ENCODE results near the gene UTP4. TPM values are rescaled to one million over a fixed set of nuclear protein-coding genes. Genes with fewer than 3 reads are reported as not detected.

UTP4 gene
- polyA plus RNA-seq, 4 donors, result 6.3 to 25.7 (median 19.1) TPM

DNA sequence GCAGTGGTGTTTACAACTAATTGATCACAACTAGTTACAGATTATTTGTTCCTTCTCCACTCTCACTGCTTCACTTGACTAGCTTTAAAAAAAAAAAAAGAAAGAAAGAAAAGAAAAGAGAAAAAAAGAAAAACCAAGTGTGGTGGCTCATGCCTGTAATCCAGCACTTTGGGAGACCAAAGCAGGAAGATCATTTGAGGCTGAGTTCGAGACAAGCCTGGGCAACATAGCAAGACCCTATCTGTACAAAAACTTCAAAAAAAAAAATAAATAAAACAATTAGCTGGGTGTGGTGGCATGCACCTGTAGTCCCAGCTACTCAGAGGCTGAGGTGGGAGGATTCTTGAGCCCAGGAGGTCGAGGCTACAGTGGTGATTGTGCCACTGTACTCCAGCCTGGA is 58.7 kb downstream of the UTP4 start:
- Histone ChIP-seq H3K27me3 (ENCODE audit: control insufficient read depth in 3 of 3, insufficient read depth in 3 of 3, low read length in 3 of 3) (no peaks in the 10 kb centered on the region), H3K27ac (ENCODE audit: low read depth in 1 of 3, low read length in 2 of 3) (no peak overlapping the region), H3K4me3 (ENCODE audit: low read depth in 1 of 3, low read length in 3 of 3) (no peak overlapping the region), H3K9me3 (ENCODE audit: control insufficient read depth in 2 of 2, insufficient read depth in 1 of 2, low read depth in 1 of 2, low read length in 1 of 2) (no peaks in the 10 kb centered on the region), H3K4me1 (ENCODE audit: control insufficient read depth in 3 of 3, insufficient read depth in 2 of 3, low read depth in 1 of 3, low read length in 2 of 3) (peaks cover 0 to 11% (median 3%) of the 10 kb centered on the region in 3 donors), H3K36me3 (ENCODE audit: control insufficient read depth in 3 of 3, insufficient read depth in 2 of 3, low read depth in 1 of 3, low read length in 3 of 3) (no peaks in the 10 kb centered on the region)
- DNase-seq (no peak), FAIRE-seq (no peak)
- WGBS, 3 donors, result 93 to 98% (median 95%) methylated on average over 2 of the region's 2 CpGs

DNA sequence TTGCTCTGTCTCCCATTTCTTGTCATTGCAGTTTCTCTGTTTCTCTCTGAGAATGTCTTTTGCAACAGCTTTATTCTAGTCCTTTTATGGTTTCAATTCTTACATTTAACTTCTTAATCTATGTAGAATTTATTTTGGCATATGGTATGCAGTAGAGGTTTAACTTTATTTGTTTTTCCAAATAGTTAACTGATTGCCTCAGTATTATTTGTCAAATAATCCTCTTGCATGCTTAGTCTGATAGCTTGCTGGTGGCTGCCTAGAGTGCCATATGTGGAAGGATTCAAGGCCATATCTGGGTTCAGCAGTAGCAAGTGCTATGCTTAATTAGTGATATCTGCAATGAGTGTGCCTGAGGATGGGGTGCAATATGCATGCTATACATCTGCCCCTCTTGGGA is 61.4 kb downstream of the UTP4 start:
- Histone ChIP-seq H3K9me3 (ENCODE audit: control insufficient read depth in 2 of 2, insufficient read depth in 1 of 2, low read depth in 1 of 2, low read length in 1 of 2) (no peaks in the 10 kb centered on the region), H3K36me3 (ENCODE audit: control insufficient read depth in 3 of 3, insufficient read depth in 2 of 3, low read depth in 1 of 3, low read length in 3 of 3) (no peaks in the 10 kb centered on the region), H3K27ac (ENCODE audit: low read depth in 1 of 3, low read length in 2 of 3) (no peak overlapping the region), H3K4me3 (ENCODE audit: low read depth in 1 of 3, low read length in 3 of 3) (no peak overlapping the region), H3K4me1 (ENCODE audit: control insufficient read depth in 3 of 3, insufficient read depth in 2 of 3, low read depth in 1 of 3, low read length in 2 of 3) (peaks cover 0 to 11% (median under 1%) of the 10 kb centered on the region in 3 donors), H3K27me3 (ENCODE audit: control insufficient read depth in 3 of 3, insufficient read depth in 3 of 3, low read length in 3 of 3) (no peaks in the 10 kb centered on the region)
- no peak for DNase-seq
- no peak for FAIRE-seq

DNA sequence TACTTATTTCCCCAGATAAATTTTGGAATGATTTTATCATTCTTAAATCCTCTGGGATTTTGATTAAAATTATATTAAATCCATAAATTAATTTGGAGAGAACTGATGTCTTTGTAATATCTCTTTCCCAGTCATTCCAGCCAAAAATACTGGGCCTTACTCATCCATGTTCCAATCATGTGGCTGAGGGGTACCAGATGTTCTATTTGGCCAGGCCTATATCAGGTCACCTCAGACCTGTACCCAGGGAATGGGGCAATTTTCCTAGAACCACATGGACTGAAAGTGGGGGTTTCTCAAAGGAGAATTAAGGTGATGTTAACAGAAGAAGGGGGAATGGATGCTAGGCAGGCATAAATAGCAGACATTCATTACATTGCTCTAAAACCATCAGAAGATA is 62.0 kb downstream of the UTP4 start:
- no peak for FAIRE-seq
- DNase-seq, result no peak

DNA sequence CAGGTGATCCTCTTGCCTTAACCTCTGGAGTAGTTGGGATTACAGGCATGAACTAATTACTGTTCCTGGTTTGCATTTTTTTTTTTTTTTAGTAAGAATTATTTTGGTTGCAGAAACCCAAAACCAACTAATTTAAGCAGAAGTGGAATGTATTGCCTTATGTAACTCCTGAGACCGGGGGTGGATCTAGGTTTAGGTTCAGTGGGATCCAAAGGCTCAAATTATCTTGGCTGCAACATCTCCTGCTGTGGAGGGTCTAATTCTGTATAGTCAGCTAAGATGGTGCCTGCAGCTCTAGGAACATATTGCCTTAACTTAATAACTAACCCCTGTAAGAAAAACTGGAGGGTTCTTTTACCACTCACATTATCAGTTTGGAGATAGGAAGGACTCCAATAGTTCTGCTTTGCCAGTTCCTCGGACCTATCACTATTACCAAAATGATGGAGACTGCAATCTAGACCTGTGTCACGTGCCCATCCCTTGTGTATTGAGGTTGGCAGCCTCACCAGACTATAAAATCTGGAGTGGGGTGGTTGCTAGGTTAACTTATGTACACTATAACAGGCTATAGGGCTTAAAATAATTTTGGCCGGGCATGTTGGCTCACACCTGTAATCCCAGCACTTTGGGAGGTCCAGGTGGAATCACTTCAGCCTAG is 63.0 kb downstream of the UTP4 start:
- WGBS, 3 donors, result 68 to 83% (median 71%) methylated on average over 4 of the region's 4 CpGs
- no peaks in the 10 kb centered on the region for H3K9me3 ChIP-seq (ENCODE audit: control insufficient read depth in 2 of 2, insufficient read depth in 1 of 2, low read depth in 1 of 2, low read length in 1 of 2)
- no peak overlapping the region for H3K4me3 ChIP-seq (ENCODE audit: low read depth in 1 of 3, low read length in 3 of 3)
- DNase-seq (no peak), FAIRE-seq (no peak)
- H3K27me3 ChIP-seq (ENCODE audit: control insufficient read depth in 3 of 3, insufficient read depth in 3 of 3, low read length in 3 of 3), result no peaks in the 10 kb centered on the region
- H3K4me1 ChIP-seq (ENCODE audit: control insufficient read depth in 3 of 3, insufficient read depth in 2 of 3, low read depth in 1 of 3, low read length in 2 of 3), result peaks cover 0 to 11% (median 0%) of the 10 kb centered on the region in 3 donors
- no peaks in the 10 kb centered on the region for H3K36me3 ChIP-seq (ENCODE audit: control insufficient read depth in 3 of 3, insufficient read depth in 2 of 3, low read depth in 1 of 3, low read length in 3 of 3)
- H3K27ac ChIP-seq (ENCODE audit: low read depth in 1 of 3, low read length in 2 of 3), result no peak overlapping the region

More for the DNA sequence above, 62.0 kb downstream of the UTP4 start:
- Histone ChIP-seq H3K36me3 (ENCODE audit: control insufficient read depth in 3 of 3, insufficient read depth in 2 of 3, low read depth in 1 of 3, low read length in 3 of 3) (no peaks in the 10 kb centered on the region), H3K4me1 (ENCODE audit: control insufficient read depth in 3 of 3, insufficient read depth in 2 of 3, low read depth in 1 of 3, low read length in 2 of 3) (peaks cover 0 to 11% (median 0%) of the 10 kb centered on the region in 3 donors), H3K9me3 (ENCODE audit: control insufficient read depth in 2 of 2, insufficient read depth in 1 of 2, low read depth in 1 of 2, low read length in 1 of 2) (no peaks in the 10 kb centered on the region), H3K27me3 (ENCODE audit: control insufficient read depth in 3 of 3, insufficient read depth in 3 of 3, low read length in 3 of 3) (no peaks in the 10 kb centered on the region), H3K4me3 (ENCODE audit: low read depth in 1 of 3, low read length in 3 of 3) (no peak overlapping the region), H3K27ac (ENCODE audit: low read depth in 1 of 3, low read length in 2 of 3) (no peak overlapping the region)

DNA sequence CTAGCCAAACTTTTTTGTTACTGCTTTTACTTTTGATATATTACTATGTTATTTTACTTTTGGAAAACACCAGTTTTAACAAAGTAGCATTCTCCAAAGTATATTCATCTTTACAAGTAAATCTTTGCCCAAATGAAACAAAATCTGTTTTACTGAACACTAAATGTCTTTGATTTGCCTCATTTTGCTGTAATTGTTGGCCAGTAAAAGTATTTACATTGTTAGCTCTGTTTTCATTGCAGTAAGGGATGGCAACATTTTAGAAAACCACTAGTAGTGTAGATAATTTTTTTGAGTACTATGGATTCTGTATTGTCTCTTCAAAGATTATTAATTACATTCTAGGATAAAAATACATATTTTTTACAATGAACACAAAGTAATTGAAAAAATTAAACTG is 65.1 kb downstream of the UTP4 start:
- H3K4me1 ChIP-seq (ENCODE audit: control insufficient read depth in 3 of 3, insufficient read depth in 2 of 3, low read depth in 1 of 3, low read length in 2 of 3), result peaks cover 0 to 6% (median 0%) of the 10 kb centered on the region in 3 donors
- H3K4me3 ChIP-seq (ENCODE audit: low read depth in 1 of 3, low read length in 3 of 3), result no peak overlapping the region
- no peaks in the 10 kb centered on the region for H3K9me3 ChIP-seq (ENCODE audit: control insufficient read depth in 2 of 2, insufficient read depth in 1 of 2, low read depth in 1 of 2, low read length in 1 of 2)
- H3K27me3 ChIP-seq (ENCODE audit: control insufficient read depth in 3 of 3, insufficient read depth in 3 of 3, low read length in 3 of 3), result no peaks in the 10 kb centered on the region
- H3K27ac ChIP-seq (ENCODE audit: low read depth in 1 of 3, low read length in 2 of 3), result no peak overlapping the region
- DNase-seq (no peak), FAIRE-seq (no peak)
- H3K36me3 ChIP-seq (ENCODE audit: control insufficient read depth in 3 of 3, insufficient read depth in 2 of 3, low read depth in 1 of 3, low read length in 3 of 3), result no peaks in the 10 kb centered on the region

DNA sequence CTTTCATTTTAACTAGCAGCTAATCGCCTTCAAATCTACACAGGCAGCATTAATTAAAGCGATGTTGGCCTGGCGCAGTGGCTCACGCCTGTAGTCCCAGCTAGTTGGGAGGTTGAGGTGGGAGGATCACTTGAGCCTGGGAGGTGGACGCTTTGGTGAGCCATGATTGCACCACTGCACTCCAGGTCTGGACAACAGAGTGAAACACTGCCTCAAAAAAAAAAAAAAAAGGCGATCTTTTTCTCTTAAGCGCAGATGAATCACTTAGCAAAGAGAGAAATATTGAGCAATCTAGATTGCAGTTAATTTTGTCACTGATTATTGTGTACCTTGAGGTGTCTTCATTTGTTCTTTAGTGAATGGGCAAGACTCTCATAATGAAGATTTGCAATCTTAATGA is 66.9 kb downstream of the UTP4 start:
- no peak overlapping the region for H3K4me3 ChIP-seq (ENCODE audit: low read depth in 1 of 3, low read length in 3 of 3)
- peaks cover 0 to 6% (median 0%) of the 10 kb centered on the region in 3 donors for H3K4me1 ChIP-seq (ENCODE audit: control insufficient read depth in 3 of 3, insufficient read depth in 2 of 3, low read depth in 1 of 3, low read length in 2 of 3)
- H3K9me3 ChIP-seq (ENCODE audit: control insufficient read depth in 2 of 2, insufficient read depth in 1 of 2, low read depth in 1 of 2, low read length in 1 of 2), result no peaks in the 10 kb centered on the region
- H3K27ac ChIP-seq (ENCODE audit: low read depth in 1 of 3, low read length in 2 of 3), result no peak overlapping the region
- no peak for DNase-seq
- 92 to 97% (median 96%) methylated on average over 7 of the region's 7 CpGs for WGBS, 3 donors
- FAIRE-seq, result no peak
- no peaks in the 10 kb centered on the region for H3K36me3 ChIP-seq (ENCODE audit: control insufficient read depth in 3 of 3, insufficient read depth in 2 of 3, low read depth in 1 of 3, low read length in 3 of 3)
- H3K27me3 ChIP-seq (ENCODE audit: control insufficient read depth in 3 of 3, insufficient read depth in 3 of 3, low read length in 3 of 3), result no peaks in the 10 kb centered on the region

DNA sequence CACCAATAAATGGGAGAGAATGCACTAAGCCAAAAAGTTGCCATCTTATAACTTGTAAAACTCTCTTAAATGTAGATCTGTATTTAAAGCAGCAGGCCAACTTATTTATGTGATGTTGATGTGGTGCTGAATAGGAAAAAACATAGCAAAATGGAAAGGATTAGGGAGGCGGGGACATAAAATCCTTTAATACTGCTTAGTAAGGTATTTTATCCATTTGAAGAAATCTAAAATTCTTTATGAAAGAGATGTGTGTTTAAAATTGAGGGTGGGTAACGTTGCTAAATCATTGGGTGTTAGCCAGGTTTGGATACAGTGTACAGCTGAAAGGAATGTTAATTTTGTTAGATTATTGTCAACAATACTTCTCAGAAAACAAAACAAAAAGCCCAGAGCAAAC is 68.8 kb downstream of the UTP4 start:
- DNase-seq, result no peak
- Histone ChIP-seq H3K36me3 (ENCODE audit: control insufficient read depth in 3 of 3, insufficient read depth in 2 of 3, low read depth in 1 of 3, low read length in 3 of 3) (no peaks in the 10 kb centered on the region), H3K4me3 (ENCODE audit: low read depth in 1 of 3, low read length in 3 of 3) (no peak overlapping the region), H3K4me1 (ENCODE audit: control insufficient read depth in 3 of 3, insufficient read depth in 2 of 3, low read depth in 1 of 3, low read length in 2 of 3) (no peaks in the 10 kb centered on the region), H3K9me3 (ENCODE audit: control insufficient read depth in 2 of 2, insufficient read depth in 1 of 2, low read depth in 1 of 2, low read length in 1 of 2) (no peaks in the 10 kb centered on the region), H3K27ac (ENCODE audit: low read depth in 1 of 3, low read length in 2 of 3) (no peak overlapping the region), H3K27me3 (ENCODE audit: control insufficient read depth in 3 of 3, insufficient read depth in 3 of 3, low read length in 3 of 3) (no peaks in the 10 kb centered on the region)
- WGBS, 3 donors, result 52 to 87% (median 81%) methylated on average over 2 of the region's 2 CpGs
- FAIRE-seq, result no peak

DNA sequence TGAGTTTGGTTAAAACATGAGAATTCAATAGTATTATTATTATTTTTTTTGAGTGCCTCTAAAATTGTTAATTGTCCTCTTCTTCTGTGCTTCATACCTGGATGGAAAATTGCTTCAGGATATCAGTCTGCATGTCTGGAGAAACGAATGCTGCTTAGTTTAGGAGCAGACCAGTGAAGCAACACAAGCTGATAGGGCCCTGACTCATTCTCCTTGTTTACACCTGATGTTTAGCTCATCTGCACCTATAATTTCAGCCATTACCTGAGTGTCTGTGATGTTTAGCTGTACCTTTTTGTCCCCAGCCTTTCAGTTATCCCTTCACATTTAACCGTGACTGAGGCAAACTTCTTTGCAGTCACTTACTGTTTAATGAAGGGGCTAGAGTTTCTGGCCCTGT is 69.3 kb downstream of the UTP4 start:
- Histone ChIP-seq H3K27me3 (ENCODE audit: control insufficient read depth in 3 of 3, insufficient read depth in 3 of 3, low read length in 3 of 3) (no peaks in the 10 kb centered on the region), H3K36me3 (ENCODE audit: control insufficient read depth in 3 of 3, insufficient read depth in 2 of 3, low read depth in 1 of 3, low read length in 3 of 3) (no peaks in the 10 kb centered on the region), H3K4me1 (ENCODE audit: control insufficient read depth in 3 of 3, insufficient read depth in 2 of 3, low read depth in 1 of 3, low read length in 2 of 3) (no peaks in the 10 kb centered on the region), H3K9me3 (ENCODE audit: control insufficient read depth in 2 of 2, insufficient read depth in 1 of 2, low read depth in 1 of 2, low read length in 1 of 2) (no peaks in the 10 kb centered on the region), H3K4me3 (ENCODE audit: low read depth in 1 of 3, low read length in 3 of 3) (no peak overlapping the region), H3K27ac (ENCODE audit: low read depth in 1 of 3, low read length in 2 of 3) (no peak overlapping the region)
- 56 to 66% (median 62%) methylated on average over 2 of the region's 2 CpGs for WGBS, 3 donors
- FAIRE-seq (no peak), DNase-seq (no peak)

DNA sequence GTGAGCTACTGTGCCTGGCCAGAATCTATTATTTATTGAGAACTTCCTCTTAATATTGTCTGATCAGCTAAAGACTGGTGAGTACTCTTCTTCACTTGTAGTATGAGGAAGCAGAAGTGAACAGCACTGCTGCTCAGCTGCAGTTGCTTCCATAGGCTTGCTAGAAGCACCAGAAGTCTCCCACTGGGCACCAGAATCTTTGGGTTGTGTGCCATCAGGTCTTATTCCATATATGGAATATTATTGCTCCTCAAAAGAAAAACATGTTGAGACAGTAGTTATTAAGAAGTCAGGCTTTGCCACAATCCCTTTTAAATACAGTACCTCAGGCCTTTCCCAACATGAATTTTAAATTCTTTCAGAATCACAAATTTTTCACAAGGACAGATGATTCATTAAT is 71.7 kb downstream of the UTP4 start:
- H3K36me3 ChIP-seq (ENCODE audit: control insufficient read depth in 3 of 3, insufficient read depth in 2 of 3, low read depth in 1 of 3, low read length in 3 of 3), result no peaks in the 10 kb centered on the region
- H3K4me3 ChIP-seq (ENCODE audit: low read depth in 1 of 3, low read length in 3 of 3), result no peak overlapping the region
- no peaks in the 10 kb centered on the region for H3K9me3 ChIP-seq (ENCODE audit: control insufficient read depth in 2 of 2, insufficient read depth in 1 of 2, low read depth in 1 of 2, low read length in 1 of 2)
- H3K27me3 ChIP-seq (ENCODE audit: control insufficient read depth in 3 of 3, insufficient read depth in 3 of 3, low read length in 3 of 3), result no peaks in the 10 kb centered on the region
- no peaks in the 10 kb centered on the region for H3K4me1 ChIP-seq (ENCODE audit: control insufficient read depth in 3 of 3, insufficient read depth in 2 of 3, low read depth in 1 of 3, low read length in 2 of 3)
- DNase-seq (no peak), FAIRE-seq (no peak)
- no peak overlapping the region for H3K27ac ChIP-seq (ENCODE audit: low read depth in 1 of 3, low read length in 2 of 3)

All from small intestine (tissue), 7 donors.